Measurements from ENCODE around the gene TMEM168. TPM values are rescaled to one million over a fixed set of nuclear protein-coding genes. Genes with fewer than 3 reads are reported as not detected.
"Not testable (repeated sequence)": the region's sequence is repeated elsewhere in the genome, so short reads cannot be mapped to it uniquely, and the experiment has no call there.

The TMEM168 gene, protein sequence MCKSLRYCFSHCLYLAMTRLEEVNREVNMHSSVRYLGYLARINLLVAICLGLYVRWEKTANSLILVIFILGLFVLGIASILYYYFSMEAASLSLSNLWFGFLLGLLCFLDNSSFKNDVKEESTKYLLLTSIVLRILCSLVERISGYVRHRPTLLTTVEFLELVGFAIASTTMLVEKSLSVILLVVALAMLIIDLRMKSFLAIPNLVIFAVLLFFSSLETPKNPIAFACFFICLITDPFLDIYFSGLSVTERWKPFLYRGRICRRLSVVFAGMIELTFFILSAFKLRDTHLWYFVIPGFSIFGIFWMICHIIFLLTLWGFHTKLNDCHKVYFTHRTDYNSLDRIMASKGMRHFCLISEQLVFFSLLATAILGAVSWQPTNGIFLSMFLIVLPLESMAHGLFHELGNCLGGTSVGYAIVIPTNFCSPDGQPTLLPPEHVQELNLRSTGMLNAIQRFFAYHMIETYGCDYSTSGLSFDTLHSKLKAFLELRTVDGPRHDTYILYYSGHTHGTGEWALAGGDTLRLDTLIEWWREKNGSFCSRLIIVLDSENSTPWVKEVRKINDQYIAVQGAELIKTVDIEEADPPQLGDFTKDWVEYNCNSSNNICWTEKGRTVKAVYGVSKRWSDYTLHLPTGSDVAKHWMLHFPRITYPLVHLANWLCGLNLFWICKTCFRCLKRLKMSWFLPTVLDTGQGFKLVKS
- total RNA-seq = 20.6 and 21.4 TPM in 2 replicates

- intact Hi-C loops (cut with micrococcal nuclease) = loop anchor here (1.0 to 5.0 kb wide), 9 partner anchors 9 to 1707 kb away; partner anchors contain the start of genes DOCK4, IFRD1, IMMP2L and SMIM30
These were observed at the start of gene TMEM168 for GRCh38 chr7:112789817-112790585. TMEM168 (minus strand) TSS chr7:112790393; CDS start chr7:112784825, 5,568 bp downstream.

DNA sequence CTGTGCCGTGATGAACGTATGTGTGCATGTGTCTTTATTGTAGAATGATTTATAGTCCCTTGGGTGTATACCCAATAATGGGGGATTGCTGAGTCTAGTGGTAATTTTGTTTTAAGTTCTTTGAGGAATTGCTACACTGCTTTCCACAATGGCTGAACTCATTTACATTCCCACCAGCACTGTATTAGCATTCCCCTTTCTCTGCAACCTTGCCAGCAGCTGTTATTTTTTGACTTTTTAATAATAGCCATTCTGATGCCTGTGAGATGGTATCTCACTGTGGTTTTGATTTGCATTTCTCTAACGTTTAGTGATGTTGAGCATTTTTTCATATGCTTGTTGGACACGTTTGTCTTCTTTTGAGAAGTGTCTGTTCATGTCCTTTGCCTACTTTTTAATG, 45.7 kb upstream of the TMEM168 start:
- intact Hi-C loops (cut with micrococcal nuclease) = not testable (repeated sequence)

DNA sequence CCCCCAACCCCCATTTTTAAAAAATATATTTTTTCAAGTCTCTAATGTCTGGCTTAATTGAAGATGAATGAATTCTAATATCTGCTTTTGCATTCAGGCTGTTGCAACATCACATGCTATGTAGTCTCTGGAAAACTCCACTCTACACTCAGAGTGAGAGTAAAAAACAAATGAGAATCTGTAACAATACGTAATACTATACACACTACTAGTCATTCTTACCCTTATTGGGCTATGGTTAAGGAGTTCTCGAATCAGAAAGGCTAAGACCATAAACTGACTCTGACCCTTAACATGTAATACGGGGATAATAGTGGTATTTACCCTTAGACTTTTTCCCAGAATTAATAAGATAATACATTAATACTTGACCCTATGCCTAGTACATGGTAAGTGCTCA, 42.9 kb upstream of the TMEM168 start:
- intact Hi-C loops (cut with micrococcal nuclease) = no loop called here

- intact Hi-C loops (cut with micrococcal nuclease) = no loop called here
These were observed 40.6 kb upstream of the TMEM168 start for GRCh38 chr7:112830769-112831168.

DNA sequence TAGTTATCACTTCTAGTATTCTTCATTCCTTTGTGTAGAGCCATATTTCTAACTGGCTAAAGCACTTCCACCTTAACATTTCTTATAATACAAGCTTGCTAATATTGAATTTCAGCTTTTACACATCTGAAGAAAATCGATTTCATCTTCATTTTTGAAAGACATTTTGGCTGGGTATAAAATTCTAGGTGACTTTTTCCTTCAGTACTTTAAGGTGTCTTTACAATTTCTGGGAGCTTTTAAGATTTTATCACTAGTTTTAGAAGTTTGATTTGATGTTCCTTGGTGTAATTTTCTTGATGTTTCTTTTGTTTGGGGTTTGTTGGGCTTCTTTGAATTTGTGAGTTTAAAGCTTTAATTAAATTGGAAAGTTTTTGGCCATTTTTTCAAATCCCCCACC, 38.5 kb upstream of the TMEM168 start:
- intact Hi-C loops (cut with micrococcal nuclease) = no loop called here

DNA sequence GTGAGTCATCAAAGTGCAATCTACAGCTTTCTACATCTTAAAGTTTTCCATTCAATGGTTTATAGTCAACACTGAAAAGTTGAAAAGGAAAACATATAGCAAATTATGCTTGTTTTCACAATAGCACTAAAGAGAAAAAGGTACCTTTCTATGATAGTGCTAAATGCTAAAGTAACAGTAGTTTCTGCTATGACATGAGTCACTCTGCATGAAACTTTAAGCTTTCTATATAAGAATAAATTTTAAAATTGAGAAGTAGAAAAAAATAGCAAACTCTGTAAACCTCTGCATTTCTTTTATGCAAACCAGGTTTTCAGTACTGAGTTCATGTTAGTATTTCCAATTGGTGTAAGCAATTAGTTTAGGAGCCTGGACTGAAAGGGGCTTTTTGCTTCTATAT, 31.2 kb upstream of the TMEM168 start:
- intact Hi-C loops (cut with micrococcal nuclease) = no loop called here

- intact Hi-C loops (cut with micrococcal nuclease) = no loop called here
These were observed 29.3 kb upstream of the TMEM168 start for GRCh38 chr7:112819536-112819935.

- intact Hi-C loops (cut with micrococcal nuclease) = no loop called here
These were observed 16.0 kb upstream of the TMEM168 start for GRCh38 chr7:112806156-112806555.

DNA sequence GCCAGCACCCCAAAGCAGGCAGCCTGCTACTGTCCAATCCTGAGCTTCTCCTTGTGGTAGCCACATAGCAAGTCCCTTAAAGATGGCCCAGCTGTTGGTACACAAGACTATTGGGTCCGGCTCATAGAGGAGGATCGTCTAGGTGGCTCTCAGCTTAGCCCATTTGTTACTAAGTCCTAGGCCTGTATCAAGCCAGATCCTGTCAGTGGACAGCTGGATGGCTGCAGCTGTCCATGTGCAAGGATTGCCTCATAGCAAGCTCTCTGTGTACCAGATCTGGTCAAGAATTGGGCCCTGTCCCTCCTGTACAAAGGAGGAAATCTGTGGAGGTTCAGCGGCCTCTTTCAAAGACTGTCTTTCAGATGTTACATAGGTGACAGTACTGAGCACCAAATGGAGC, 12.2 kb upstream of the TMEM168 start:
- intact Hi-C loops (cut with micrococcal nuclease) = no loop called here

DNA sequence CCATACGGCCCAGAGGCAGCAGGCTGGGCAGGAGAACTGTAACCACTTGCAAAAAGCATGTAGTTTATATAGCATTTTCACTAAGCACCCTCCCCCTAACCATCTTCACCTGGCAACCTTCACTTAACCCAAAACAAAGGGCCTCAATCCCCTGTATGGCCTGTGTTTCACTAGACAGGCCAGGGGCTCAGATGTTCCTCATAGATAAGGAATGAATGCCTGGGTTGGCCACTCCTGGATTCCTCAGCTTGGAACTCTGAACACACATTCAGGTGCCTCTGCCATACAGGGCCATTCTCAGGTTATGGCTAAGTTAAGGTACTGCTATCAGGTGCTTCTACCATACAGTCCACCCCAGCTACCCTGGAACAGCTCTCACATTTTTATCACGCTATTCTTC, 10.3 kb upstream of the TMEM168 start:
- intact Hi-C loops (cut with micrococcal nuclease) = no loop called here

DNA sequence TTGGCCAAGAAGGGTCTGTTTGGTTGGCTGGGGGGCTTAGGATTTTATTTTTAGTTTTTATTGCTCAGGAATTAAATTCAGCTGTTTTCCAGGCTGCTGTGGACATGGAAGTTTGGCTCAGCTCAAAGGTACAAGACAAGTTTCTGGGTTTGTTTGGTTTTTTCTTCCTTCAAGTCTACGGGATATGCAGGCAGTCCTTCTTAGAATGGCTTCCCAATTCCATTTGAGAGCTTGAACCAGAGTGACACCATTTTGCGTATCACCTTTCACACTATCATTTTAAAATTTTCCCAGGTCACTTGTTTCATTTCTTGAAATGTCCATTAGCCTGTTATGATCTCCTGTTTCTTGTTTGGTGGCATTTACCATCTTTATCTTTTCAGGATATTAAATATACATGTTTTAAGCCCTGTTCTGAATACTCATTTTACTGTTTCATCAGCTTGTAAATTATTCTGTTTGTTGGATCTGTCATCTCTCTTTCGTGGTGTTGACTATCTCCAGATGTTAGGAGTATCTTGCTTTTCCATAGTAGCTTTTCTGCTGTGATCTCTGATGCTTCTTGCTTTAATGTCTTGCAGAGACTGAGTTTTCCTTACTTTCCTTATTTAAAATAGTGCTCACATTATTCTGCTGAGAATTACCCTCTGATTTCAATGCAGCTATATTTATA, 9.4 kb upstream of the TMEM168 start:
- intact Hi-C loops (cut with micrococcal nuclease) = loop anchor here (1.0 to 2.0 kb wide), 2 partner anchors 9 to 67 kb away; partner anchors contain the start of gene TMEM168

DNA sequence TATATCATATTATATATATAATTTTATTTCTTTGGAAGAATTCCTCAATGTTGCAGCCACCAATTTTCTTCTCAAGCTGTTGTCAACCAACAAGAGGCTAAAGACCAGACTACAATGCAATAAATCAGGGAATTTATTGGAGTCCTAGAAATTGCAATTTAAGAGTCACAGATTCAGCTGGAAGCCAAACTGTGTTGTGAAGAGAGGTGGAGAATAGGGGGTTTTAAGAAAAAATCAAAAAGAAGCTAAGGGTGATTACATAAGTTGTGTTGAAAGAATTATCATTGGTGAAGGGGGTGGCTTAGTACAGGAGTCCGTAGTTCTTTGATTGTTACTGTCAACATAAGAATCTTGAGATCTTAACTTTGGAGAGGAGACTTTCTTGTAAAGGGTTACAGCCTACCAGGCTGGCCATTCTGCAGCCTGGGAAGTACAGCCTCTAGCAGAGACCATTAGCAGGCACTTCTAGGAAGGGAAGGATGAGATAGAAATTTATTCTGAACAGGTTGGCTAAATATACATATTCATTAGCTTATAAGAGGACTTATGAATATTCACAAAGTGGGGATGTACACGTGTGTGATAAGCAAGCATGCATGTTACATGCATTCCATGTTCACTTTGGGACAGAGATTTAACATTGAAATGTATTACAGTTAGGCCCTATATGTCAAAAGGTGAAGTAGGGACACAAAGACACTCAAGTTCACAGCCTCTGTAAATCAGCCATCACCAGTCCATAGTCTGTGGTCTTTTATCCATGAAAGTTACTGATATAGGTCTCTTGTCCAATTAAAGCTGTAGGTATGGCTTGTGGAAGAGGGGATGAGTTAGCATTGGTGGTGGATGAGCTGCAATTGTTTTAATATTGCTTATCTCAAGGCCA, 8.3 kb upstream of the TMEM168 start:
- intact Hi-C loops (cut with micrococcal nuclease) = loop anchor here (1.0 to 2.0 kb wide), 2 partner anchors 8 to 68 kb away; partner anchors contain the start of gene TMEM168

GRCh38 chr7:112796552-112796951, 6.4 kb upstream of the TMEM168 start:
- intact Hi-C loops (cut with micrococcal nuclease) = not testable (repeated sequence)

- intact Hi-C loops (cut with micrococcal nuclease) = loop anchor here (5.0 kb wide), 2 partner anchors 240 to 1230 kb away; partner anchors contain the start of gene IMMP2L
These were observed 2.2 kb upstream of the TMEM168 start for GRCh38 chr7:112792441-112792840.

DNA sequence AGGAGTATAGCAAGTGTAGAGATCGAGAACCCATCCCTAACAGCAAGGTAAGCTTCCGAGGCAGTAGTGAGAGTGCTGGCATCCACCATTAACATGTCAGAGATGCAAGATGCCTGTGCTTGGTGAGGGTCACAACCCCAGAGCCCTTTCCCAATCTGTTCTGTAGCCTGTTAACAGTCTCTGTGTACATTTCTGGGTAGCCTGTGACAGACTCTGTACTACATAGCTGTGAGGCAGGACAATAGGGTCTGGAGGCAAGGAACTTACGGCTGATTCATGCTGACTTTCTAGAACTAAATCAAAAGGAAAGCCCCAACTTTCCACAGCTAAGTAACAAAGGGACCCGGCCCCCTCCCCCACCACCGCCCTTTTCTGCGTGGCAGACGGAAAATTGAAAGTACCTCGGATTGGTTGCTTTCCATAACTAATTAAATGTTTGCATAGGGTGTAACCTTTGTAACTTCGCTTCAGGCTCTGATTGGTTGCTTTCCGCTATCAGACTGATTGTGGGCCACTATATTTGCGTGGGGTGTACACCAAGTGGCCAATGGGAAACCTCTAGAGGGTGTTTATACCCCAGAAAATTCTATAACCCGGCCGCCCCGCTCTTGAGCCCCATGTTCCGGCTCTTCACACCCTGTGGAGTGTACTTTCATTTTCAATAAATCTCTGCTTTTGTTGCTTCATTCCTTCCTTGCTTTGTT, 1.4 kb upstream of the TMEM168 start:
- intact Hi-C loops (cut with micrococcal nuclease) = loop anchor here (2.0 to 5.0 kb wide), 4 partner anchors 239 to 1709 kb away; partner anchors contain the start of genes IFRD1 and IMMP2L

DNA sequence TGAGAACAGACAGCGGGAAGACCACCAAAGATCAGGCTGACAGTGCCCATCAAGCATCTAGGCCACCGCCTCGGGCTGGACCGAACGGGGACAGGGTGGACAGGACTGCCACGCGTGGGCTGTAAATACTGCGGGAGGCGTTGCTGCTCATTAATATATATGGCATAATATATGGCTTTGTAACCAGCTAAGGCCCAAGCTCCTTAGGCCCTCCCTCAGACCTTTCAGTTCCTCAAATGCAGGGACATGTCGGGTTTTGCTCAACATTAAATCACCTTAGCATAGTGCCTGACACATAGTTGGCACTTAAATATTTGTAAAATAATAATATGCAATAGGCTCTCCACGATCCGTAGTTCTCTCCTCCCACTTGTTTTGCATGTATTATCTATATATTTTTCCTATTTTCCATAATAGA, 402 bp upstream of the TMEM168 start:
- intact Hi-C loops (cut with micrococcal nuclease) = loop anchor here (1.0 to 5.0 kb wide), 8 partner anchors 9 to 1708 kb away; partner anchors contain the start of genes DOCK4, IFRD1, IMMP2L and SMIM30

- intact Hi-C loops (cut with micrococcal nuclease) = loop anchor here (1.0 kb wide), 1 partner anchor 25 kb away; no protein-coding TSS in a partner anchor
These were observed 758 bp downstream of the TMEM168 start for GRCh38 chr7:112789453-112789816.

GRCh38 chr7:112788778-112789343, 1.3 kb downstream of the TMEM168 start:
- intact Hi-C loops (cut with micrococcal nuclease) = loop anchor here (1.0 kb wide), 1 partner anchor 25 kb away; no protein-coding TSS in a partner anchor

DNA sequence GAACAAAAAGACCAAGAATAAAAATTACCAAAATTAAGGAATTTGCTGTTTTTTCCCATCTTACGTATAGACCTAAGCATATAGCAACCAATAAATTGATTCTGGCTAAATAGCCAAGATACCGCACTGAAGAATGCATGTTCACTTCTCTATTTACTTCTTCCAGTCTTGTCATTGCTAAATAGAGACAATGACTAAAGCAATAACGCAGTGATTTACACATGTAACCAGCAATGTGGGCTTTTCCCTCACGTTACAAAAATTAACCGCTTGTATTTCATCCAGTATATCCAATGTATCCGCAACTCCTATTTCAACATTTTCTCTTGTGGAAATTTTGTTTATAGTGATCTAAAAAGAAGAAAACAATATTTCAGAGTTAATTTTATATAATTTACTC, 5.6 kb downstream of the TMEM168 start:
- intact Hi-C loops (cut with micrococcal nuclease) = no loop called here

Measured in T-helper 1 cell treated with Interleukin-12 subunit alpha and Interleukin-12 subunit beta and Interleukin-4 antibody, amounts not matched to agents 30 ng/mL and 1 ng/mL, for 36 hours (primary cell).